ENCODE data around the gene CCDC157.
"Not testable (repeated sequence)": the region's sequence is repeated elsewhere in the genome, so short reads cannot be mapped to it uniquely, and the experiment has no call there.

The CCDC157 gene

DNA sequence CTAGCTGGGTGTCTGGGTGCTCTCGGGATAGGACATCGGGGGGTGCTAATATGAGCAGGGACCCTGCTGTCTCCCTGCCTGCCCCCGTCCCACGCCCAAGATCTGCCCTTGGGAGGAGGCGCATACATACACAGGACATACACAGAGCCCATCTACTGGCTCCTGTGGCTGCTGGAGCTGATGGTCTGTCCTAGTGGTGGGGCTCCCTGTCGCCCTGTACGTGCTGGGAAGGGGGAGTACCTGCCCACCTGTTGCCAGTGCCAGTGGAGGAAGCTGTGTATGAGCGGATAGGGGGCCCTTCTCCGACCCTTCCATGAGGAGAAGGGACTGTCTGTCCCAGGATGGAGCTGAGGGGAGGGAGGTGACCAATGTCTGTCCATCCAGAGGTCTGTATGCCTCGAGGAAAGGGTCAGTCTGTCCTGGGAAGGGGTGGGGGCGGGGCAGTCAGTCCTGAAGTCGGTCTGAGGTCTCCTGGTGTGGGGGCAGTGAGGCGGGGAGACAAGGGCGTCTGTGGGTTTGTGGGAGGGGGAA, 31.0 kb upstream of the CCDC157 start:
- DNase-seq (ENCODE audit: low read depth in 3 of 3), result no peak

DNA sequence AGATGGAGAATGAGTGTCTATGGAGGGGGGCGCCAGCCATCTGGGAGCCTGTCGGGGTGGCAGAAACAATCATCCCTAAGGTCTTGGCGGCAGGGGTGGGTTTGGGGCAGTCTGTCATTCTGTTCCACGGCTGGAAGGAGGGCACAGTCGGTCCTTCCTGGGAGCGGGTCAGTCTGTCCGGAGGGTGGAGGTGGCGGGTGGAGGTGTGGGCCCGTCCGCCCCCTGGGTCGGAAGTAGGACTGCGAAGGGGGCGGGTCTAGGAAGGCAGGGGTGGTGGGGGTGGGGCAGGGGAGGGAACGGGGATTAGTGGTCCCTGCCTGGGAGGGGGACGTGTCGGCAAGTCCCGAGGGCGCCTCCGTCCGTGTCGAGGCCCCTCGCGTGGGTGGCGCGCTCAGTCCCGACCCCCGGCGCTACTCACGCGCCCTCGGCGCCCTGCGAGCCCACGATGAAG, 30.5 kb upstream of the CCDC157 start:
- no peak for DNase-seq (ENCODE audit: low read depth in 3 of 3)

DNA sequence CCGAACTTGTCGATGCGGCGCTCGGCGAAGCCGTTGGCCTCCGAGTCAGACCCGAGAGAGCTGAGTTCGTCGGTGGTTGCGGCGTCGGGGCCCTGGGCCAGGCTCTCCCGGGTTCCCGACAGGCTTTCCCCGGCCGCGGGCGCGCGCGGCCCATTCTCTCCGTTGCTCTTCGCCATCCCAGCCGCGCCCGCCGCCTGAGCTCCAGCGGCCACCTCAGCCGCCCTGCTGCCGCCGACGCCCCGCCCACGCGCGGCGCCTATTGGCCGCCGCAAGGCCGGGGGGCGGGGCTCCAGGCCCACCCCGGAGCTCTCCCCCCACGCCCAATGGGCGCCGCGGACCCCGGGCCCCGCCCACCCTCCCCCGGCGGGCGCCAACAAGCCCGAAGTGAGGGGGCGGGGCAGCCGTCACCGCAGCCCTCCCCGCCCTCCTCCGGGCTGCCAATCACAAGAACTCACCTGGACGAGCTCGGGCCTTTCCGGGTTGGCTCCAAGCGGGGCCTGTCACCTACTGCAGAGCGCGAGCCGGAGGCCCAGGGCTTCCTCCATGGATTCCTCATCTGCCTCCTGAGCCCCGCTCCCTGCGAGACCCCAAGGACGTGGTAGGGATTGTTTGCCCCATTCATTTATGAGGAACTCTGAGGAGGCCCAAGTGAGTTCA, 30.0 kb upstream of the CCDC157 start, which contains the start of gene TBC1D10A:
Gene TBC1D10A, minus strand, starts transcription at position 236 of the 657 bp plus-strand sequence. Its CDS starts 60 bp downstream, at position 176.
- DNase-seq (ENCODE audit: low read depth in 3 of 3), result peak; percentile 80 to 93 (median 88)

DNA sequence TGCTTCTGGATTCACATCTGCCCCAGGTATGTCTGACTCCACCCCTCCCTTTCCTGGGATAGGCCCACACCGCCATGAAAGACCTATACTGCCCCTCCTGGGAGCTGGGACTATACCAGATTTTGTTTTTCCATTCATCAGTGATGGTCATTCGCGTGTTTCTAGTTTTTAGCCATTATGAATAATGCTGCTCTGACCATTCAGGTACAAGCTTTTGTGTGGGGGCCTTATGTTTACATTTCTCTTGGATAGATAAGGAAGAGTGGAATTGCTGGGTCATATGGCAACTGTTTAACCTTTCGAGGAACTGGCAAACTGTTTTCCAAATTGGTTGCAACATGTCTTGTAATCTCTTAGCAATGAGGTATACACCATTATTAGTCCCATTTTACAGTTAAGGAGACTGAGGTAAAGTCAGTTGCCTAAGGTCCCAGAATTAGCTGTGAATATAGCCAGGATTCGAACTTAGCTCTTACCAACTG, 28.9 kb upstream of the CCDC157 start:
- no peak for DNase-seq (ENCODE audit: low read depth in 3 of 3)

DNA sequence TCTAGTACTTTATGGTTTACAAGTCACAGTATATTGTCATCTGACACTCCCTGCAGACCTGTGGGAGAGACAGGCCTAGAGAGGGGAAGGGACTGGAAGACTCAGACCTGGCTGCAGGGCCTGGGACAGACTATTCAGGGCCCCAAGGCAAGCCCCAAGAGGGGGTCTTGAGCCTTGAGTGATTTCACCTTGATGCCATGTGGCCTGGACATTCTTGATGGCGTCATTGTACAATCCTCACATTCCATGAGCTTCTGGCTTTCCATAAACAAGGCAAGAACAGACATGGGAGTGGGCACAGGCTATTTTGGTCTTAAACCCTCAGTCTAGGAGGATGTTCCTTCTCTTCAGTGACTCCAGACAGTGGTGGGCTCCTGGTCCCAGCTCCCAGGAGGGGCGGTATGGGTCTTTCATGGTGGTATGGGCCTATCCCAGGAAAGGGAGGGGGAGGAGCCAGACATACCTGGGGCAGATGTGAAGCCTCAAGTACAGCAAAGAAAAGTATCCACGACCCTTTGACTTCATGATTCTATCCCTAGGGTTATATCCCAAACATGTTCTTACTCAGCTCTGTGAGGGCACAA, 28.2 kb upstream of the CCDC157 start:
- DNase-seq (ENCODE audit: low read depth in 3 of 3), result no peak

DNA sequence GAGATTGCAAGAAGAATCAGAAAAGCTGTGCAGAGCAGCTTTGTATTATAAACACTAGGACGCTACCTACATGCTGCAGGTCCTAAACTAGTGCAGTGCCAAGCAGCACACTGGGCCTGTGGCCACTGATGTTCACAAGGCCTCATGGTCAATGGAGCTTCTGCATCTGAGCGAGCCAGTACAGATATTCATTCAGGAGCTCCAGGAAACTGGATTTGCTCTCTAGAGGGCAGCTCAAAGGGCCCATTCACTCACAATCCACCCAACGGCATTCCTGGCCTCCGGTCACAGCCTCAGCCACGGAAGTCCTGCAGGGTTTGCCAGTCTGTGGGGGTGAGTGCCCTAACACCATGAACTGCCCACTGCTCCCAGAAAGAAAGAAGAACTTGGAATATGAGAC, 24.3 kb upstream of the CCDC157 start:
- DNase-seq (ENCODE audit: low read depth in 3 of 3), result no peak

DNA sequence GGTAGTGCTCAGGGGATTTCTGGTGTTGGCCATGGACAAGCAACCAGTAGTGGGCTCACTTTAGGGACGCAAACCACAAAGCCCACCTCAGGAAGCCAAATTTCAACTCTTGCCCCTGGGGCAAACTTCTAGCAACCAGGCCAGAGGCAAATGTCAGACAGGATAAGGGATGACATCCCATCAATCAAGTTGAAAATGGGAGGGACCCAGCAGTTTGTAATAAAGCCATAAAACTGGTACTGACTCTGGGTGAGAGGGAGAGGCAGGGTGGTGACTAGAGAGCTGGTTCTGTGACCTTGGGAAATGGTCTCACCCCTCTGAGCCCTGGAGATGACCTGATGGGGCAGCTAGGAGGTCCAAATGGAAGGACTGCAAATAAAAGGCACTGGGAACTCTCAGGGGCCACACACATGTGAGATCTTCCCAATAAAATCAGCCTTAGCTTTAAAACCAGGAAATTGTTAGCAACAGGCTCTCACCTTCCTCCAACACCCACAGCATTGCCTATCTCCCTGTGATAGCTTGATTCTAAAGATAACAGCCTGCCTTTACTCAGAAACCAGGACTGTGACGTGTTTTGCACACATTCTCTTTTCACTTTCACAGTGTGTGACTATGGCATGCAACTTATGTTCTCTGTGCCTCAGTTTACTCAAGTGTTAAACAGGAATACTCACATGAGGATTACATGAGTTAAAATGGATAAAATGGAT, 23.7 kb upstream of the CCDC157 start:
- no peak for DNase-seq (ENCODE audit: low read depth in 3 of 3)

DNA sequence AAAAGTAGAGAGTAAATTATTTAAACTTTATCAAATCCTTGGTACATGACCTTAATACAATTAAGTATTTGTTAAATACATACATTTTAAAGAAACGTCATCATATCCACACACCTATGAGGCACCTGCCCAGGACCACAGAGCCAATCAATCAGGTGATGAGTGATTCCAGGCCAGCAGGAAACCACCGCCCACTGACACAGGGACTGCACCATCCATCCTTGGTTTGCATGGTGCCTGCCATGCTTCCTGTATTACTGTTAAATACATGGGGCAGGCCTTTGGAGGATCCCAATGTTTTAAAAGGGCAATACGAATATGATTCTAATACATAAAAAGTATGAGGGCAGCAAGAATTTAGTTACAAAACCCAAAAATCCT, 23.1 kb upstream of the CCDC157 start:
- DNase-seq (ENCODE audit: low read depth in 3 of 3), result no peak

DNA sequence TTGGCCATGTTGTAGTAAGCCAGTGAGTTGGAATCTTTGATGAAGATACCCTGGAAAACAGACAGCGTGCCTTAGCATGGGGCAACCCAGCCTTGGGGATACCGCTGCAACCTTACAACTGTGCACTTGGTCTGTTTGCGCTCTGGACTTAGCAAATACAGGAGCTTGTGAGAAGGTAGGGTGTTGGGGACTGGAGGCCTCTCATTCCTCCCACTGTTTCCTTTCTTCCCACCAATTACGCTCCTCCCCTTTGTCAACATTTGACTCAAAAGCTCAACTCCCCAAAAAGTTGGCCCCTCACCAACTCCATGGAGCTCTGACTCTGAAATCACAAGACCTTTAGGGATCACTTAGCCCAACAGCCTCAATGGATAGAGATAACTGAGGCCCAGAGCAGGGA, 22.2 kb upstream of the CCDC157 start:
- no peak for DNase-seq (ENCODE audit: low read depth in 3 of 3)

DNA sequence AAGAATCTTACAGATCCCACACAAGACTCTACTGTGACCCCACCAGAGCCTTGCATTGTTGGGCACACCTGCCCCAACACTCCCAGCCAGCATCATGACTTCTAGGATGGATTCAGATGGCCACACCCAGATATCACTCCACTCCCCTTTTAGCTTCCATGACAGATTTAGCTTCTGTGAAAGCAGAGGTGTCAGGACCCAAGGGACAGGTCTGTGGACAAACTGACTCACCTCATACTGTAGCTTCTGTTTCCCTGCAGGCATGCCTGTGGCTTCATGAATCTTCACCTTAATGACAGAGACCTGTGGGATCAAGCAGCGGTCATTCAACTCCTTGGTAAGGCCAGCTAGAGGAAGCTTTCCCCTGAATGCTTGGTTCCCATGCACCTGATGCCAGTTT, 21.6 kb upstream of the CCDC157 start:
- DNase-seq (ENCODE audit: low read depth in 3 of 3), result no peak

DNA sequence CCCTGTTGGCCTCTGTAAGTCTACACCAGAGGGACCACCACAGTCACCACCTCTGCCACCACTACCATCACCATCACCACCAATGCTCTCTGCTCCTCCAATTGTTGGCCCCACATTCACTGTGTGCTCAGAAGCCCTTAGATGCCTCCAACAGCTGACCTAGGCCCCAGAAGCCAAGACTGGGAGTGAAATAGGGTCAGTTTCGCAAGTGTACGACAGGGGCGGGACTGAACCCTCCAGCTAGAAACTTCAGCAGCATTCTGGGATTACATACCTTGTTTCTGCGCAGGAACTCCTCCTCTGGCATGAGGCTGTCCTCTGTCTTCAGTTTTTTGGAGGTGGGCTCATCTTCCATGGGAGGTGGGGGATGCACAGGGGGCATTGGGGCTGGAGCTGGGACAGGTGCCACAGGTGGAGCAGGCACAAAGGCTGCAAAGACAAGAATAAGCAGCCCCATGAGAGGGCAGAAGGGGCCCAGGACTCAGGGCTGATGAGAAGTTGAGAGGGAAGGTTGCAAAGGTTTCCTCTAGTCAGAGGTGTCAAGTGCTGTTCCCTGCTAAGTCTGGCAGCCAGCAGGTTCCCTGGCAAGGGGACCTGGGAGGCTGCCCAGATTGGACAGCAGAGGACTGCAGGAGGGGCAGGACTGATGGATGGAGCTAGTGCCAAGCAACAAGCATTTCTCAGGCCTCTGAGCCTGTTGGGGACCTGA, 19.9 kb upstream of the CCDC157 start:
- DNase-seq (ENCODE audit: low read depth in 3 of 3), result no peak

DNA sequence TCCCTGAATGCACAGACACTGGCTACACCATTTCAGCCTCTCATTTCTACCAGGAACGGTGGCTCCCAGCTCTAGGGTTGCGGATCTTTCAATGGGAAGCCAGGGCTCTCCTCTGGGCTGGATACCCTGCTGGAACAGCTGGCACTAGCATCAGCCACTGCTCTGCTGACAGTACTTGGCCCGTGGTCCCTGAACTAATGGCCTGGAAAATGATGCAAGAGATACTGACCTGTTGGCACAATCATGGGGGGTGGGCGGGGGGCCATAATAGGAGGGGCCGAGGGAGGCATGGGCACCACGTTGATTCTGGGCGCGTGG, 19.4 kb upstream of the CCDC157 start:
- no peak for DNase-seq (ENCODE audit: low read depth in 3 of 3)

DNA sequence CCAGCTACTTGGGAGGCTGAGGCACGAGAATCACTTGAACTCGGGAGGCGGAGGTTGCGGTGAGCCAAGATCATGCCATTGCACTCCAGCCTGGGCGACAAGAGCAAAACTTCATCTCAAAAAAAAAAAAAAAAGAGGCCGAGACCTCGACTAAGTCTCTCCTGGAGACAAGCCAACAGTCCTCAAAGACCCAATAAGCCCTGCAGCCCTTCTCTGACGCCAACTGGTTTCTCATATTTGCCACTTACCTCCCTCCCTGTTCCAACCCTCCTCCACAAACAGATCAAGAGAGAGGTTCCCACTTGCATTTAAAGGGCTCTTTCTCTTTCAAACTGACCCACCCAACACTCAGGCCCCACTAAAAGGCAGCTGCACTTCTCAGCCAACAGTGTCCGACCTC, 18.5 kb upstream of the CCDC157 start:
- DNase-seq (ENCODE audit: low read depth in 3 of 3), result not testable (repeated sequence)

DNA sequence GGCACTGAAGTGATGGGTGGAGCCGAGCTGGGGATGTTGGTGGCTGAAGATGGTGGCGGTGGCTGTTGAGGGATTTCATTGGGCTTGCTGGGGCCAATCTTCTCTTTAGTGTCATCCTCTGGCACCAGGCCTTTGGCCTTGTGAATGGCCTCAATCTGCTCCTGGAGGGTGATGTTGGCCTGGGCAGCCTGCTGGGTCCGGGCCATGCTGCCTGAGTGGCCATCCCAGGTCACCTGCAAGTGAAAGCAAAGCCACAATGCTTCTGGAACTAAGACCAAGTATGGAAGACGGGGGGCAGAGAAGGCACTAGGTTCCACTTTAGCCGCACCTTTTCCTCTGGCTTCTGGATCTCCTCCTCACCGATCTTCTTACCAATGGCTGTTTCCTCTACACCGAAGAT, 18.0 kb upstream of the CCDC157 start:
- no peak for DNase-seq (ENCODE audit: low read depth in 3 of 3)

DNA sequence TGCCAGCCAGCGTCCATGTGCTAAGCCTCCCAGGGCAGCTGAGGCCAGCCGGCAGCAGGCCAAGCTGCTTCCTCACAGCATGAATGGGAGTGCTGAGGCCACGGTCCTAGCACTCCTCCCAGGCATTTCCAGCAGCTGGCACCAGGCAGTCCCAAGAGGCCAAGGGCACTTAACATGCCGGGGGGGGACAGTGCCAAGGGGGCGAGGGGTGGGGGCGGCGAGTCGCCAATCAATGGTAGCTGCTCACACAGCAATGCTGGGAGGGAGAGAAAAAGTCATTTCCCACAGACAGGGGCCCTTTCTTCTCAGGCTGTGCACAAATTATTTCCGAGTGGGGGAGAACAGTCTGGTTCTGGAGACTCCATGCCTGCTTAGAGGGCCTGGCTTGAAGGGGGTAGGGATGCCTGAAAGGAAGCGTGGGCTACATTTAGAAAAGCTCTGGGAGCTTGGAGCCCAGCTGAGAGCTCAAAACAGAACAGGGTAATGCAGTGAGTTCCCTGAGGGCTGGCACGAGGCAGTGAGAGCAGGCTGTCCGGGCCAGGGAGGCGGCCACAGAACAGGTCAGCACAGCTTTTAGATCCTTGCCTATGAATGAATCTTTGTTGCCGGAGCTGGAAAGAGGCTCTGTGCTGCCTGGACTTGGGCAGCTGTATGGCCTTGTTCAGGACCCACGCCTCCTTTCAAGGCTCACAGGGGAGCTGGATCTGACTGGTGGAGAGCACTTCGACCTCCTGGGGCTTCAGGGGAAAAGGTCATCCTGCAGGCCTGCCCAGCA, 15.7 kb upstream of the CCDC157 start:
- no peak for DNase-seq (ENCODE audit: low read depth in 3 of 3)

DNA sequence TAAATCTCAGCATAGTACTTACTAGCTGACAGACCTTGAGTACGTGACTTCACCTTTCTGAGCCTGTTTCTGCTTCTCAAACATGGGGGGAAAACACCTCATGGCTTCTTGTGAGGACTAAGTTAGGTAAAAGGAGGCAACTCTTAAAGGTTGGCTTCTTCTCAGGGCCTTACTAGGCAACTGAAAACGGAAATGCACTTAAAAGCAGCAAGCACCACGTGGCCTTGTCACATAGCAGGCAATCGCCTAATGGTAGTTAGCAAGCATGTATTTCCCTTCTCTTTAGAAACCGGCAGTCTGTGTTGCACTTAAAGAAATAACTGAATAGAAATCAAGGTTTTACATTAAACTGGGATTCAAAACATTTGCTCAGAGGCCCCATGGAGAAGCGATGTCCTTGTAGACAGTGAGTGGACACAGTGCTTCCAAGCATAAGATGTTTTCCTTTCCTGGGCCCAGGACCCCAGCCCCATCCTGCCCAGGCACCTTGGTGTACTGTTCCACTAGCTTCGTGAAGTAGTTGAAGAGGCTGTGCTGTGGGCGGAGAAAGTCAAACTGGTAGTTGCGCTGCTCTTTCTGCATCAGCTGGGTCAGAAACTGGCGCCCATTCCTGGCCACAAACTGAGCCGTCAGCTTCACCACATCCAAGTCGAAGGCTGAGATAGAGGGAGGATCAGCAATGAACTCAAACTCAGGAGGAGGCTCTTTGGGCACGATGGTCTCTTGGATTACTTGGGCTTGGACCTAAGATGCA, 12.2 kb upstream of the CCDC157 start:
- DNase-seq (ENCODE audit: low read depth in 3 of 3), result peak in 1 of 3 experiments; percentile 39

DNA sequence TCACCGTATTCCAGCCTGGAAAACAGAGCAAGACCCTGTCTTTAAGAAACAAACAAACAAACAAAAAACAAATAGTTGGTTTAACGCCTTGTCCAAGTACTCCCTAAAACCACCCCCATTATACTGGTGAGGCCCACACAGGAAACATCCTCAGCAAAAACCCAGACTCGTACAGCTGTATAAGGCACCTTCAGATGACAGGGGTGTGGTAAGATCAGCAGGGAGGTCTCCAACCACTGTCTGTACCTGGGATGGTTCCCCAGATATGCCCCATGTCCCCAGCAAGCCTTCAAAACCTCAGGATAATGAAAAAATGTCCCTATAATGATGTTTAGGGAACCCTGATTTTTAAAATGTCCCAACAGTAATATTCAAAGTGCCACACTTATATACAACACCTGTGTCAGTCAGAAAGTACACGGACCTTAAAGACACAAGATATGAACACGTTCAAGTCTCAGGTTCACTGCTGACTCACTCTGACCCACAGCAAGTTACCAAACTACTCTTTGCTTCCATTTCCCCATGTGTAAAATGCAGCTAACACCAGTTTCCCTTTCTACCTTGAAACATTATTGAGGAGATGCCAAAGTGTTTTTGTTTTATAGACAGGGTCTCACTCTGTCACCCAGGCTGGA, 9.4 kb upstream of the CCDC157 start:
- no peak for DNase-seq (ENCODE audit: low read depth in 3 of 3)

DNA sequence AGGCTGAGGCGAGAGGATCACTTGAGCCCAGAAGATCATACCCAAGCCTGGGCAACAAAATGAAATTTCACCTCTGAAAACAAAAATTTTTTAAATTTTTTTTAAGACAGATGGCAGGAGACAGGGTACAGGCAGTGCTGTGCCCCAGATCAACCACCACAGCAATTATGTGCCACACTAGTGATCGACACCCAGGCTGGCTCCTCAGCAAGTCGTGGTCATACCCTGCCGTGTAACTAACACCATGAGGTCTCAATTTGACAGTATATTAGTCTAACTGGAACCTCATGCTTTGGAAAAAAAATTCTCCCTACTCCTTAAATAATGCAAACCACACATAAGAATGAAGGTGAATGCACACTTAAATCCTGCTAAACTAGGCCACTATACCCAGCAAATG, 8.4 kb upstream of the CCDC157 start:
- DNase-seq (ENCODE audit: low read depth in 3 of 3), result no peak

DNA sequence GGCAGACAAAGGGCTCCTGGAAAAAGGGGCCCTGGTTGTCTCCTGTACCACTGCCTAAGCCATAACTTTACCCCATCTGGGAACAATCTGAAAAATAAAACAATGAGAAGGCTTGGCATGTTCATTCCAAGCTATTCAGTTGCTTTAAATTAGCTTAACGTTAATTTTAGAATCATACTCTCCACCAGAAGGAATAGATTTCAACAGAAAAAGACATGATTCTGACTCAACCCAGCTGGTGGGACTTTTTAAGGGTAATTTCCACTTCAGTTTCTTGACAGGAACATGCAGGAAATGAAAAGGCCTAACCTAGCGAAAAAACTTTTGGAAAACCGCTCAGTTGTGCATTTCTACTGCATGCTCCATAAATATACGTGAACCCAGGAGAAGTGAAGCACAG, 8.0 kb upstream of the CCDC157 start:
- DNase-seq (ENCODE audit: low read depth in 3 of 3), result no peak

DNA sequence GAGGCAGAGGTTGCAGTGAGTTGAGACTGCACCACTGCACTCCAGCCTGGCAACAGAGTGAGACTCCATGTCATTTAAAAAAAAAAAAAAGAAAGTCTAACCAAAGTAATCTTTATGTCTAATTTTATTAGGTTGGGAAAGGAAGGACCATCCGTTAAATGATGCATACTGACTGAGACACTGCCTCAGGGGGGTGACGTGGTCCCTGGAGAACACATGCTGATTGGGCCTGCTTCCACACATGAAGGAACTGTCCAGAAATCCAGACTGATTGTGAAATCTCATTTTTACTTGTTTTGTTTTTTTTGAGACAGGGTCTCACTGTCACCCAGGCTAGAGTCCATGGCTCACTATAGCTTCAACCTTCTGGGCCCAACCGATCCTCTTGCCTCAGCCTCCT, 5.6 kb upstream of the CCDC157 start:
- DNase-seq (ENCODE audit: low read depth in 3 of 3), result no peak

Data from stimulated activated CD4-positive, alpha-beta T cell treated with anti-CD3 and anti-CD28 coated beads, TNF-alpha, amount 100 ng/mL, for 24 hours (primary cell).